Dermis blood vessel endothelial cell (primary cell): ENCODE data around the gene WARS2. TPM values are rescaled to one million over a fixed set of nuclear protein-coding genes. Genes with fewer than 3 reads are reported as not detected.
"Not testable (repeated sequence)": the region's sequence is repeated elsewhere in the genome, so short reads cannot be mapped to it uniquely, and the experiment has no call there.

Experiments
- DNase-seq: peaks from one replicate; pipeline ENCODE4 v3.0.0; 2010
- total RNA-seq: library from RNA; depleted of rRNA; stranded (reverse); fragments of >200 nt; gene quantifications from 2 replicates; pipeline ENCODE4 v1.2.3, GENCODE V29; 2014

WARS2 gene
- total RNA-seq, 1 donor from 2014 or later: 14.6 TPM

DNA sequence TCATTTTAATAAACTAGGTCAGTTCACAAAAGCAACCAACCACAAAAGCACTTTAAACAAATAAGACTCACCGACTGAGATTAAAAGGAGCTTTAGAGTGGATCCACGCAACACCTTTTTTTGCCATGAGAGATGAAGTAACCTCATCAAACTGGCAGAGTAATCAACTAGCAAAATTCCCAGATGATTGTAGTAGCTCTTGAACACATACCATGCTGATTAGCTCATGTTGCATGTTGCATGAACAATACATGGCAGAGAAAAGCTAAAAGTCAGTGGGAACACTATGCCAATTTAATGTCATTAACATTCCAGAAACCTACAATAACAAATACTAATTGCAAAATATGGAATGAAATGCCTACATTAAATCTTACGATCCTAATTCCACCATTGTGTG lies 4.1 kb downstream of the WARS2 start:
- DNase-seq: peak; percentile 9

DNA sequence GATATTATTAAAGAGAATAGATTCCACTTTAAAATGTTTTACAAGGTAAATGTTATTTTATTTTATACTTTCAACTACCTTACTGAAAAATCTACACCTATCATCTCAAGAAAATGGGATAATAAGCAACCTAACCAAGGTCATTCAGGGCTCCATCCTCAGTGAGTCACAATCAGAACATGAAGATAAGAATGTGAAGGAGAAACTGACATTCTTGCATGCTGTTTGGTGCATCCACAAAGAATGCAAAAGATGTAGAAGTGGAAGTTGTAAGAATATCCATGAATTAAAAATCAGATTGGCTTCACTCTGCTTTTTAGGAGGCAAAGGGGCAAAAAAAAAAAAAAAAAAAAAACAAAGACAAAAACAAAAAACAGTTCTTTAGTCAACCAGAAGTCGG lies 6.5 kb downstream of the WARS2 start:
- DNase-seq: no peak

DNA sequence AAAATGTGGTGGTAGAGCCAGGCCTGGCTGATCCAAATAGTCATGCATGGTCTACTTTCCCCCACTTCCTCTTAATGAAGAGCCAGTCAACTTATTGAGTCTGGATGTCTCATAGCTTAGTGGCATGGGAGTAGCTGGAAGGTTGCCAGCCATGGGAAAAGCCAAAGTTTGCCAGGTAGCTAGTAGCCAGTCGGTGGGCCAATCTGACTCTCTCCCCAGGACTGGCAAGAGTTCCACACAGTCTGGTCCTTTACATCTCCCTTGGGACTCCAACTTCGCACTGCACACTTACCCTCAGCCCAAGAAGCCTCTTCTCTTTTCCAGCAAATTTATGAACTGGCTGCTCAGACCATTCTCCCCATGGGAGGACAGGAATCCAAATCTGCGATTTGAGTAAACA lies 8.3 kb downstream of the WARS2 start:
- no peak for DNase-seq

DNA sequence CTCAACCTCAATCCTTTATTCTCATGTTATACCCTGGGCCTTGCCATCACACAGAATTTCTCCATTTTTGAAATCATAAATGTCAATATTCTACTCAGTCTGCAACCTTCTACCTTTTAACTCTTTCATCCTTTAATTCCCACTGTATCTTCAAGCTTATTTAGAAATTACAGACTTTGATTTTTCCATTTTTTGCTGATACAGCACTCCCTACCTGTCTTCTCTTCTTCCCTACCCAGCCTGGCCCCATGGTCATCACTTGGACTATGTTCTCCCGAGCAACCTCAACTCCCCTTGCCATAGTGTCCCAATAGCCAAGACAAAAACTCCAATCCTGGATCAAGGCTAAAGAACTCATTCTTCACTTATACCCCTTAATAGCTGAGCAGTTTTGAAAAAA lies 14.6 kb downstream of the WARS2 start:
- DNase-seq: no peak

DNA sequence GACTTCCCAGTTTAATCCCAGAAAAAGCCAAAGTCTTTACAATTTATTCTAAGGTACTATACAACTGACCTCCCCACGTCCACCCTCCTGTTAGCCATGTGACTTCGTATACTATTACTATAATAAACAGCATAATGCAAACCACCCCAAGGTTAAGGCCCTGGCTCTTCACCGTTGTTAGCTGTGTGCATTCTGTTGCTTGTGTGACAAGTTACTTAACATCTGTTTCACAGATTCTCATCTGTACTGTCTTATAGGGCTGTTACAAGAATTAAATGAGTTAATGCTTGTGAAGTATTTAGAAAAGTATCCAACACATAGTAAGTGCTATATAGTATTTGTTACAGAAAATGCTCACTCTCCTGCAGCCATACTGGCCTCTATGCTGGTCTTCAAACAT lies 15.7 kb downstream of the WARS2 start:
- no peak for DNase-seq

DNA sequence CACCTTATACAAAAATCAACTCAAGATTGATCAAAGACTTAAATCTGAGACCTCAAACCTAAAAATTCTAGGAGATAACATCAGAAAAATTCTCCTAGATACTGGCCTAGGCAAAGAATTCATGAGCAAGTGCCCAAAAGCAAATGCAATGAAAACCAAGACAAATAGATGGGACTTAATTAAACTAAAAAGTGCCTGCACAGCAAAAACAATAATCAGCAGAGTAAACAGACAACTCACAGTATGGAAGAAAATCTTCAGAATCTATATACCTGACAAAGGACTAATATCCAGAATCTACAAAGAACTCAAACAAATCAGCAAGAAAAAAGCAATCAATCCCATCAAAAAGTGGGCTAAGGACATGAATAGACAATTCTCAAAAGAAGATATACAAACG lies 18.6 kb downstream of the WARS2 start:
- not testable (repeated sequence) for DNase-seq

DNA sequence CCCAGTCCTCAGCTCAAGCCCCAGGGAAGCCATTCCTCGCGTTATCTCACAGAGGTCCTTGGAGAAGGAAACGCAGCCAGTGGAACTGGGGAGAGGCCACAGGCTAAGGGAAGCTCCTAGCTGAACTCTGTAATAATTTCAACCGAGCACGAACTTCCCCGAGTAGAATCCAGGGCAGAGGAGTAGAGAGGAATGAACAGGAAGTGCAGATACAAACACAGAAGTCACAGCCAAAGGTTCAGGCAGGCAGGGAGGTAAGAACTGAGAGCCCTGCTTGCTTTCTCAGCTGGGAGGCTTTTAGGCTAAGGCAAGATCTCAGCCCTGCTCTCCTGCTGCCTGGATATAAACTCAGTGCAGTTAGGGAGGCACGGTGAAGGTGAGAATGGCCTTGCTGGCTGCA lies 23.7 kb downstream of the WARS2 start:
- DNase-seq: peak; percentile 5

DNA sequence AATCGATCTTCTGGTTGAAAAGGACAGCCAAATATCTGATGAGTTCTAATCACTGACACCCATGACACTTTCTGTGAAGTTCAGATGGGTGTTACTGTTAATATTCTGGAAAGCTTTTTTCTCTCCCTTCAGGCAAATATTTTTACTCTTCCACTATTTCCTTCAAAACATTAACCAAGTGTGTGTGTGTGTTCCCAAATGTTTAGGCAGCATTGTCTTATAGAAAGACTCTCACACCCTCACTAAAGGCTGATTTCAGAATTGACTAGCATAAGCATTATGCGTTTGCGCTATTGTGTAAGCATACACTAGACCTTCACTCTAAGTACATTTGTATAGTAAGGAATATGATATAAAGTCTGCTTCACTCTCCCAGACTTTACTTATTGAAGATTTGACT lies 24.7 kb downstream of the WARS2 start:
- DNase-seq: no peak

DNA sequence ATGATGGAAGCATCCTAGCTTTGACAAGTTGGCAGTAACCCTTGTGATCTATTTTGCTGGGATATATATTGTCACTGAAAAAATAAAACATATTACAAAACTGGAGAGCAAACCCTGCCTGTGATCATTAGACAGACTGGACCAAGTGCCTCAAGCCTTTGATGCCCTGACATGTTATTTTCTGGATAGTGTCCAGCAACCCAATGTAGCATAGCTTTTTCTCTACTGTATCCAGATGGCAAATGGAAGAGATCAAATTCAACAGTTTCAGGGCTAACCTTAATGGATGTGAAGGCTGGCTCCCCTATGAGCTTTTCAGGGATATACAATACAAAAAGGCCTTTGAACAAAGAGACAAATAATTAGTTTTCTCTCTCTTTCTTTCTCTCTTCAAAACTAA lies 25.1 kb downstream of the WARS2 start:
- DNase-seq: no peak

DNA sequence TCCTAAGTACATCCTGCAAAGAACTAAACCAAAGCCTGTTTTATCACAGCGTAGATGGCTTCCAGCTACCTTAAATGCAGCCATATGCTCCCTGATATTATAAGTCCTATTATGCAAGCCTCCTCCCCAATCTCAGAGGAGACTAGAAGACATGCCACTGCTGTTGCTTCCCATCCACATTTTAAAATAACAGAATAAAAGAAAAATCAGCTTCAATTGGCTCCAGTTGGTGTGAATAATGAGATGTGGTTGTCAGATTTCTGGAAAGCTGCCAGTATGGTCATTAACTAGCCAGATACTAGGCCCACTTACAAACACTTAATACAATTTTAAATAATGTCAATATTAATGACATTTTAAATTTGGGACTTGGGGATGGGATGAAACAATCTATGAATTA lies 25.7 kb downstream of the WARS2 start:
- DNase-seq: no peak

DNA sequence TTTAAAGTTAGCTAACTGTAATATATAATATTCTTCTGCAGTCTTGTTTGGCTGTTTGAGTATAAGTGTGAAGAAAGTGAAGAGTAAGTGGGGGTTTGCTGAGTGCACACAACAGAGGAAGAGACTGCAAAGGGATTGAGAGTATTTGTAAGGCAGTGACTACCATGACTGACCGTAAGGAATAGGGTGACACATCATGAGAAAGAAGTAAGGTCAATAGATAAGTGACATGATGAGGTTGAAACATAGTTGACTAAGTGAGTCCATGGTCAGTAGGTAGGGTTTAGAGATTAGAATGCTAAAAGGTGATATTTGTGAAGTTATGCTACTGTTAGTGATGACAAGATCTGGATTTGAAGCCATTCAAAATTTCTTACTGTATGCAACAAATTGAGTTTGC lies 27.7 kb downstream of the WARS2 start:
- no peak for DNase-seq

DNA sequence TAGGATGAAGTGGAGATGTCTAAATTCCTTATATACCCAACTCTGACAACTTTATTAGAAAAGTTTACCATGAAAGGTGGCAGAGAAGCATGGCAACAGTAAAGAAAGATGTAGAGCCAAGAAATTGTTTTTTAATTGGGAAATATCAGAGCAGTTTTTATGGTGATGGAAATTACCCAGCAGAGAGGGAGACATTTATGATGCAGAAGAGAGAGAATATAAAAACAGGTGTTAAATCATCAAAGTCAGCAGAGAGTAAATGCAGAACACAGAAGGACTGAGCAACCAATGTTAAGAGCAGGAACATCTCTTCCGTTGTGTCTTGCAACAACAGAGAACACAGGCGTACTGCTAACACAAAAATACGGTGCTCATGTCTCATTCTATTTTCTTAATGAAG lies 28.2 kb downstream of the WARS2 start:
- DNase-seq: no peak

DNA sequence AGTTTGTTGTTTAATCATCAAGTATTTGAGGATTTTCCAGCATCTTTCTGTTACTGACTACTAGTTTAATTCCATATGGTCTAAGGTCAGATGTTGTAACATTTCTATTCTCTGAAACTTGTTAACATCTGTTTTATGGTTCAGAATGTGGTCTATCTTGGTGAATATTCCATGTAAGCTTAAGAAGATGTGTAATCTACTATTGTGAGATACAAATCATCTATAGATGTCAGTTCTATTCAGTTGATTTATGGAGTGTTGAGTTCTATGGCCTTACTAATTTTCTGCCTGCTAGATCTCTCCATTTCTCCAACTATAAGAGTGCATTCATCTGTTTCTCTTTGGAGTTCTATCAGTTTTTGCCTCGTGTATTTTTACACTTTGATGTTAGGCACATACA lies 31.5 kb downstream of the WARS2 start:
- DNase-seq: no peak

DNA sequence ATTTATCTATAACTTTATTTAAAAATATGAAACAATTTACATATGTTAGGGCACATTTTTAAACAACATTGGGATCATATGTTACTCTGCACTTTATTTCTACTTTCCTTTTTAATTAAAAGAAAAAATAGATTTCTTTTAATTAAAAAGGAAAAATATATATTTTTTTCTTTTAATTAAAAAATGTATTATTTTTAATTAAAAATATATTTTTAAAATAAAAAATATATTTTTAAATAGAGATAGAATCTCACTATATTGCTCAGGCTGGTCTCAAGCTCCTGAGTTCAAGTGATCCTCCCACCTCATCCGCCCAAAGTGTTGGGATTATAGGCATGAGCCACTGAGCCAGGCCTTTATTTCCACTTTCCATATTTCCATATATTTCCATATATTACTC lies 36.7 kb downstream of the WARS2 start:
- no peak for DNase-seq

DNA sequence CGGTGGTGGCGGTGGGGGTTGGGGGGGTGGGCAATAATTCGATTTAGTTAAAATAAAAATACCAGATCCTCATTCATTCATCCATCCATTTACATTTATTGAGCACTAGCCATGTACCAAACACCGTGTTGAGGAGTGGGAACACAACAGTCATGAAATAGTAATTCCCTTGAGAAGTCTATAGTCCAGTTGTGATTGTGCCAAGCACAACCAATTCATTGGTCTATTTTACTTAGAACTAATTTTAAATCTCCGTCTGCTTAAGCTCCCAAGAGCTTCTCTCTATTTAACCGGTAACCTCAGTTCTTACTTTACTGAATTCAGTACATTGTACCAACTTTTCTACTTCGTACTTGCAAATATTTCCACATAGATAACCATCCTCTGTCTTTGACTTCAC lies 38.4 kb downstream of the WARS2 start:
- DNase-seq: no peak

DNA sequence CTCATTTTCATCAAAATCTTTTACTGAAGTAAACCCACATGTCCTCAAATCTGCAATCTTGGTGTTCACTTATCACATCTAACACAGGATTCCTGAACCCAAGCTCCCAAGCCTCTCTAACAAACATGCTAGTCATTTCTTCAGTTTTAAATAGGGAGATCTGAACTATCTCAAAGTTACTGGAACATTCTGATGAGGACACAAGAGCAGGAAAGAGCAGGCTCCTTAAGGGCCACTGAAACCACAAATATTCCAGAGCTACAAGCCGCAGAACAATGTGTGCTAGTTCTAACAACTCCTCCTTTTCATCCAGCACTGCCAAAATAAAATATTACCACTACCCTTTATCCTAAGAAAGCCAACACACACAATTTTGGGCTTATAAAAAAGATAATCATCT lies 38.9 kb downstream of the WARS2 start:
- no peak for DNase-seq

DNA sequence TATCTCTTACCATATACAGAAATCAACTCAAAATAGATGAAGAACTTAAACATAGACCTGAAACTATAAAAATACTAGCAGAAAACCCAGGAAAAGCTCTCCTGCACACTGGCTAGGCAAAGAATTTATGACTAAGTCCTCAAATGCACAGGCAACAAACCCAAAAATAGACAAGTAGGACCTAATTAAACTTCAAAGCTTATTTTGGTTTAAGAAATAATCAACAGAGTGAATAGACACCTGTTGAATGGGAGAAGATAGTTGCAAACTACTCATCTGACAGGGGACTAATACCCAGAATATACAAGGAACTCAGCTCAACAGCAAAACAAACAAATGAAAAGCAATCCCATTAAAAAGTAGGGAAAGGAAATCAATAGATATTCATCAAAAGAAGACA lies 40.7 kb downstream of the WARS2 start:
- no peak for DNase-seq

DNA sequence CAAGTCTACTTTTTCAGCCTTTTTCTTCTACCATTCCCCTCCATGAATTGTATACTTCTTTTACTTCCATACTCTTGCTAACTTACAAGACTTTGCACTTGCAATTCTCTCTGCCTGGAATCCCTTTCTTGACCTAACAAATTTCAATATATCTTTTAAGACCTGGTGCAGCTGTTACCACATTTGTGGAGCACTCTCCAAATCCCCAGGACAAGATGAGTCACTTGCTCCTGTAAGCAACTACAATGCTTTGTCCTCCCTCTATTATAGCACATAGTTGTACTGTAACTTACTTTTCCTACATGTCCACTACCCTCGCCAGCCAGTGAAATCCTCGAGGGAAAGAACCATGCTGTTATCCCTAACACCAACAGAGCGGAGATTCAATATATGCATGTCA lies 43.1 kb downstream of the WARS2 start:
- peak; percentile 5 for DNase-seq

DNA sequence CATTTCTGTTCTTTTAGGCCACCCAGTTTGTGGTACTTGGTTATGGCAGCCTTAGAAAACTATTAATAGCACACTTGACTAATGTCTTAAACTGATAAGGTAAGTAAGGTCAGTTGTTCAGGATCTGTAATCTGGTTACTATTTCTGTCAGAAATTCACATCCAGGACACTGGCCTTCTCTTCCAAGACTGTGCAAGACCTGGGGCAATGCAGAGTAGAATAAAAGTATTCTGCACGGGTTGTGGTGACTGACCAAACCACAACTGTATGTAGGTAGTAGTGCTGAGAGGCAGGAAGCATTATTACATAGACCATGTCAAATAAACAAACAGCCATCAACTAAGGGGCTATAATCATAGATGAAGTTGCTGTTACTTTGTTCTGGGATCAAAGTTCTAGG lies 46.7 kb downstream of the WARS2 start:
- DNase-seq: no peak

DNA sequence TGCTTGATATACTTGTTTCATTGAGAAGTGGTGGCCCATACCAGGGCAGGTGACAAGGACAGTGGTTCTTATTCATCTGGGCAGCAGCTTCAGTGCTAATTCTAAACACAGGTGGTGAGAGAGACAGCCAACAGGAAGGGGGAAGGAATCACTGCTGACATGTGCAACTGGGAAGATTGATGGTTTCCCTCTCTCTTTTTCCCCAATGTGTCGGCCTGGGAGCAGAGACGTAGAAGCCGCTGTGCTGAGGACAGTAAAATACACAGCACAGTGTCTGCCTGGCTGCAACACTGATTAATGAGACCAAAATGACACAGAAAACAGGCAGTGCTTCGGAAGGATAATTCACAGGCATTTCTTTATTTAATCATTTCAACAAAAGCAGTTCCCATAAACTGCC lies 48.8 kb downstream of the WARS2 start:
- DNase-seq: no peak

DNA sequence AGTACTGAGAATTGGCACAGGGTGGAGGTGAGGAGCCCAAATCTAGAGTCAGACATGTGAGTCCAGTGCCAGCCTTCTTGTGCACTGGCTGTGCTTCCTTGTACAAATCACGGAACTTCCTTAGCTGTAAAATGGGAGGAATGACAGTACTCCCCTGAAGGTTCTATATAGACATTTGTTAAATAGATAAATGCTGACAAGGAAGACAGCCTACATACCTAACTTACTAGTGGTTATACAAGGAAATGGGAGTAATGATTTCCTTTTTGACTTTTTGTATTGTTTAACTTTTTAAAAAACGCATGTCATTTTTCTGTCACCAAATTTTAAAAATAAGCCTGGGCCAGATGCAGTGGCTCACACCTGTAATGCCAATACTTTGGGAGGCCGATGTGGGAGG lies 50.2 kb downstream of the WARS2 start:
- DNase-seq: no peak

DNA sequence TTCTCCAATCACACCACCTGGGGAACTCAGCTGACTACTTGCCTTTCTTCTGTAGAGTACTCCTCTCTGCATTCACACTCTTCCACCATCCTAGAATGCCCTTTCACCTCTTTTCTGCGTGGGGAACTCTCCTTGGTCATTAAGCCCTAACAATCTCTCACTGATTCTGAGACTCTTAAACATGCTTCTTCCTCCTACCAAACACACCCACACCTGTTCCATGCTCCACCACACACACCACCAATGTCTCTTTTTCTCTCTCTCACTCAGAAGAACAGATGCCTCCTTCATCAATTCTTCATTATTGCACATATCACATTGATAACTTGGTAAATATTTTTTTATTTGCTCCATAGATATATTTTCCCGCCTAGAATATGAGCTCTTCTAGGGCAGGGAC lies 53.6 kb downstream of the WARS2 start:
- DNase-seq: no peak

DNA sequence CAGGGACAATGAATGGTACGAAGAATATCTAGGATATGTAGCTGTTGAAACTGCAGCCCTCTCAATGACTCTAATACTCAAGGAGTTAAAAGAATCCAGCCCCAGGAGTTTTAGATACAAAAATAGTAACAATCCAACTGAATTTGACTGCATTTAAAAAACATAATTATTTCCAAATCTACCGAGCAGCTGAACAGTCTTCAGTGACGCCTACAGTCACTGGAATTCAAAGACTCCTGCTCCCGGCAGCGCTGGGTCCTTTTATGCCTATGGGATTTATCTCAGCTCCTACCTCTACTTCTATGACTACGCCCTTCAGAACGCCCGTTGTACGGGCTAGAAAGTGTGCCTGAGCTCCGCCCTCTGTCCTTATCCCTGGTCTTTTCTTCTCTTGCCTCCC lies 55.7 kb downstream of the WARS2 start:
- DNase-seq: no peak

DNA sequence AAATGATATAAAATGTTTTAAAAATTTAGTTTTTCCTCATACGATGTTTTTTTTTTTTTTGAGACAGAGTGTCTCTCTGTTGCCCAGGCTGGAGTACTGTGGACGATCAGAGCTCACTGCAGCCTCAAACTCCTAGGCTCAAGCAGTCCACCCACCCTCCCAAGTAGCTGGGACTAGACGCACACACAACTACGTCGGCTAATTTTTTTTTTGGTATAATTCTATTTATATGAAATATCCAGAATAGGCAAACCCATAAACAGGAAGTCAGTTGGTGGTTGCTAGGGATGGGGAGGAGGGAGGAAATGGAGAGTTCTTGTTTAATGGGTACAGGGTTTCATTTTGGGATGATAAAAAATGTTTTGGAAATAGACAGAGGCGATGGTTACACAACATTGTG lies 56.5 kb downstream of the WARS2 start:
- peak; percentile 2 for DNase-seq

DNA sequence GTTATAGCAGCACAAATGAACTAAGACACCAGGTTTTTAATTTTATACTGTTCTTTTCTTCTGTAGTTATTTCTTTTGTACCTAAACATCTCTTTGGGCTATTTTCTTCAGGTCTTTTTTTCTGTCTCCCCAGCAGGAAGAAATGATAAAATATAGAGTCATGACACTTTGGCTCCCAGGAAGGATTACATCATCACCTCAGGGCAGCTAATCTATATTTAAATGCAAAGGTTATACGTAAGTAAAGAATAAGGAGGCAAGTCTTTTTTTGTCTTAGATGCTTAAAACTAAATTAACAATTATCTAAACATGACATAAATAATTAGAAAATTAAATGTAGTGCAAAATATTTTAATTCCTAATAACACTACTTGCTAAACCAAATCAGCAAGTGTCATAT lies 57.0 kb downstream of the WARS2 start:
- DNase-seq: no peak

DNA sequence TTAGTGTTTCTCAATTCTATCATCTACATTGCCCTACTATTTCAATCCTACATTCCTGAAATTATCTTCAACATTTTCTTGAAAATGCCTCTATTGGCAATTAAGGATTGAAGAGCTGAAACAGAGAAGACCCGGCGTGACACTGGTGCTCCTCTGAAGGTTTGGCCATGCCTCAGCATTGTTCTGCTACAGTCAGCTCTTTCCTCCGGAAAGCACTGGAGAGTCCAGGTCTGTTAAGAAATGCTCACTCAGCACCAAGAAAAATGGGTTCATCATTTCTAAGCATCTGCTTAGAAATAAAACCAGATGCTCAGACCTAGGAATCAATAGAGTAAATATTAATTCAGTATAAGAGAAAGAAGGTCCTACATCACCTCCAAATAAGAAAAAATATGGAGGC lies 58.8 kb downstream of the WARS2 start:
- no peak for DNase-seq
